ENCODE measurements around the gene SNCA.

The SNCA gene

DNA sequence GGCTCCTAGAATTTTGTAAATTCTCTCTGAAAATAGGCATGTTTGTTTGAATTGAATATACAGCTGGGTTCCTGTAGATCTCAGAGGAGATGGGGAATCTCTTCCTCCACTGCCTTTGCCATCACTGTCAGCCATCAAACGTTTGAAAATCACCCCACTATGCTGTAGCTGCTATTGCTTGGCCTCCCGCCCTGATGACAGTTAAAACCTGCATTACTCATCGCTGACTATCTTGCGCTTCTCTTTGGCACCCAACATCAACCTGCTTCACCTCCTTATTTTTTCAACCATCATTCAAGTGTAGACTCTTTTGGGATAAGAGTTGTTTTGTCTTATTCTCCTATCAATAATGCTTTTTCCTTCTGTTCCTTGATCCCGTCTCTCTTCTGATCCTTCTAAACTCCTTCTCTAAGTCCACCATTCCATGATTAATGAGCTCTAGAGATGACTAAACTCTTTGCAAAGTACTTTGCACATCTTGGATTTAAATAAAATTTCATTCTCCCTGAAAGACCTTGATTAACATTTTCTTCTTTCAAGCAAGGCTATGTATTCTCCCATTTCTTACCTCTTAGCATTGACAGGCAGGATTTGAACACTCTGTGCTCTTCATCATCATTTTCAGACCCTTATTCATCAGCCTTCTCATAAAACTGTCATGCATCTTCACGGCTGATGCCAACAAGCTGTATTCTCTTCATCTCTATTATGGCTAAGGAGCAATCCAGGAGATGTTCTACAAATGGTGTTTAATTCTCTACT lies 133.0 kb downstream of the SNCA start:
- DNase-seq: no peak

DNA sequence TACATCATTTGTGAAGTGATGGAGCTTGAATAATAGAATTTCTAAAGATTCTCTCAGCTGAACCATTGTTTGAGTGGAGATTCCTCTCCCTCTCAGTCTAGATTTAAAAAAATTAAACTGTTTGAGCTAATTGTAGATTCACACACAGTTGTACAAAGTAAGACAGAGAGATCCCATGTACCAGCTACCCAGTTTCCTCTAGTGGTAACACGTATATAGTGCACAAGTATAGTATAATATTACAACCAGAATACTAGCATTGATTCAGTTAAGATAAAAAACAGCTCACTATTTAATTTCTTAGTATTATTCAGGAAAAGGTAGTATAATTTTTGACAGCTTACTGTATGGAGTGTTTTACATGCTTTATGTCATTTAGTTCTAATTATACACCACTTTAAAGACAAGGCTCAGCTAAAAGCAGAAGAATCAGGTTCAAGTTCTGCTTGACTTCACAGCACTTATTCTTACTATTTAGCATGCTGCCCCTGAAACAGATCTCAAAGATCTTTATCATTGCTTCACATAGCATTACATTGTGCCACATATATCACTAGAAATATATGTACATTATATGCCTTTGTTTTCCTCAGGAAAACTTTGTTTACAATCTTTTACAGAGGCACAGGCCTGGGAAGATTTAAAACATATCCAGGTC lies 136.1 kb downstream of the SNCA start:
- DNase-seq: no peak

DNA sequence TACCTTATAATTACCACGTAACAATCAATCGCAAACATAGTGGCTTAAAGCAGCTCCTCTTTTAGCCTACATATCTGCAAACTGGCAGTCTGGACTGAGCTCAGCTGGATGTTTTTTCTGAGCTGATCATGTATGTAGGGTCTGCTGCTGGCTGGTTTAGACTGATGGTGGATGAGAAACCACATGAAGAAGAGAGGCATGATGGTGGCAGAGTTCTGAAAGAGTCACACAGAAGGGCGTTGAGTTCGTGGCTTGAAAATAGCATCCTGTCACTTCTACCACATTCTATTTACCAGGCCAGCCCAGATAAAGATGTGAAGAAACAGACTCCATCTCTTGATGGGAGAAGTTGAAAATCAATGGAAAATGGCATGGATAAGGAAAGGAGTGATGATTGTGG lies 151.3 kb downstream of the SNCA start:
- no peak for DNase-seq

DNA sequence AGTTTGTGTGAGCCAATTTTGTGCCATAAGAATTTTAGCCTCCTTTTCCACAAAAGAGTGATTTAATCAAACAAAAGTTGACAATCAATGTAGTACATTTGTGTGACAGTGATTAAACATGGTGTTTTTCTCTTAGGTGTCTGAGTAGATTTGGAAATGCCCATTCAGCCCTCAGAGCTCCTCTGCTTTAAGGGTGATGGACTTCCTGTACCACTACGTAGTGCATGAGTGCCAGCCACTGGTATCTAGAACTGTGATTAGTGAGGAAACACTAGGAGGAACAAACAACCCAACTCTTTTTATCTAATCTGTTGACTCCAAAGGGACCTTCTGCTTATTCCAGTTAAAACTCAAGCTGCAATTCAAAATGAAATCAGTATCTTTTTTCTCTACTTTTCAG lies 151.7 kb downstream of the SNCA start:
- DNase-seq: no peak

DNA sequence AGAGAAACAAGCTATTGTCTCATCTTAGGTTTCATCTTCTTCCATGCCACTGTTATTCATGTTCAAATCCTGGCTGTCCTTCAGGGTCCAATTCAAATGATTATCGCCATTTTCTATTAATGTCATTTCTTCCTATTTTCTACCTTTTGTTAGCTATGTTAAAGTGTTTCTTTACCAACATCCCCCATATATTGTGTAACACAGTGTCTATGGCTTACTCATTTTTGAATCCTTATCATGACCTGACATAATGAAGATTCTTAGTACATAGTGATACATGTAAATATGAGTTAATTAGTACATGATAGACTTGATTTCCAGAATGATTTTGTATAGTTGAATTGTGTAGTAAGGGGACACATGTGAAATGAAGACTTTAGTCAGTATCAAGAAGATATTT lies 152.4 kb downstream of the SNCA start:
- no peak for DNase-seq

DNA sequence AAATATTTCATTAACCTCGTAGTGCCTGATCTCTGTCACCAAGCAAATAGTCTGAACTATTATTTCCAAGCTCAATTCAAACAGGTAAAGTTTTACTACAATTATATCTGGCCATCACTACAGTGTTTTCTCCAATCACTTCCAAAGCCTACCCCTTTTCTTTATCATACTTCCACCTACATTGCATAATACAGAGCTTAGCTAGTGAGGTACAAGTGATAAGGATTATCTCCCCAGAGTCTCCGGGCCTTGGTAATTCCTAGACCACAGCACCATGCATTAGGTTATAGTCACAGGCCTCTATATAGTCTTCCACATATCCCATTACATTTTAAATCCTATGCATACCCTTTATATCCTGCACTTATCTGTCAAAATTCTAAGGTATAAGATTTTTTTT lies 154.2 kb downstream of the SNCA start:
- DNase-seq: no peak

DNA sequence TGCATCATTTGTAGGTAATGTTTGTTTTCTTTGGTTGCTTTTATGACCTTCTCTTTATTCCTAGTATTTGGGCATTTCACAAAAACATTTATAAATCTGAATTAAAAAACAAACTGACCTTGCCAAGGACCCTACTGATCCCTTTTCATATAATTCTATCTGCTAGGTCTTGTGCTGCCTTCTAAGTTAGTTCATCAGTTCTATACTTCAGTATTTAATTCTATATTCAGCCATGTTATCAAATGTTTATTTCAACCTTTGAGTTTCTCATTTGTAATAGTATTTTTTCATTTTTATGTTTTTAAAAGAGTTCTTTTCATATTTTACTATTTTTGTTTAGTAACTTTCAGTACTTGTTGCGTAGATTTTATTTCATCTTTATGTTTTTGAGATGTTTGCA lies 155.3 kb downstream of the SNCA start:
- no peak for DNase-seq

DNA sequence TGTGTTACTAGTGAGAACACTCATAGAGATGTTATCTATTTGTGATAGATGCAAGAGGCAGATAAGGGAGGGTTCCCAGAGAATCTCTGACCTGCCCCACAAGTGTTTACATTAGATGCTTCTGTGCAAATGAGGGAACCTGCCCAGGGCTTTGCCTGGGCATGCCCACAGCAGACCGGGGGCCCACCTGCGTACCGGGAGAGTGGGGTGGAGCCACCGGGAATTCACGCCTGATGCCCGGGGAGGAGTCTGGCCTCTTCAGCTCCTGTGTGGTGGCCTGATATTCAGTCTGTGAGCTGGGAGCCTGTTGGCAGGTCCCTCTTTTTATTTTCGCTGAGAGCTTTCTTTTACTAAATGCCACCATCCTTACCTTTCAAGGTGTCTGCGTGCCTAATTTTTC lies 155.7 kb downstream of the SNCA start:
- DNase-seq: no peak

DNA sequence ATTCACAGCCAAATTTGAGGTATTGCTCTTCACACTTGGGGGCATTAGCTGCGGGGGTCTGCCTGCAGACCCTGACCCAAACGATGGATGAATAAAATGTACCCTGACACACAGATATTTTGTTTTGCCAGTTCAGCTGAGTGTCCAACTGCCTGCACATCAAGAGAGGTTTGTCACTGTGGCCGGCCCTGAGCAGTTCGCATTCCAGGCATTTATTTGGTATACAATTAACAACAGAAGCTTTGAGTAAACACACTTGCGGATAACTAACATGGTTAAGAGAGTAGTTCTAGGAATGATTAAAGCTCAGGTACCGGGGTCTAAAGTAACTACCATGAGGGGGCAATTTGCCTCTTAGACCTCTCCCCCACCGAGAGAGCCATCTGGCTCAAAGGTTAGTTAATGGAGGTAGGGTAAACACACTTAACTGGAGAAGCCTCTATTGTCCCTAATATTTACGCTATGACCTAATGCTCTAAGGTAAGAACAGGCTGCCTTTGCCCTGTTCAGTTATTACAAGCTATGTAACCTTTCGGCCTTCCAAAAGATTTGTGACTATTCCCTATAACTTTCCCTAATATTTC lies 162.0 kb downstream of the SNCA start:
- DNase-seq: no peak

Data from CD4-positive, alpha-beta T cell treated with Interleukin-4 for 1 hour (primary cell).